Activated B cell treated with CpG ODN at 0.5 μM for 24 hours (primary cell): ENCODE results near the gene DFFB. TPM values are rescaled to one million over a fixed set of nuclear protein-coding genes. Genes with fewer than 3 reads are reported as not detected.

Source experiments
- ATAC-seq: fragments of 200-7000 bp; cut with Tn5 transposase; one replicate; pipeline ENCODE4 v1.10.0; 2021; ENCODE audit warnings: low read depth, mild to moderate bottlenecking, moderate library complexity
- CTCF ChIA-PET: fragments of 350-600 bp; sonication (Branson Sonifier 250); formaldehyde crosslinking; loops from one replicate; lab custom pipeline; 2021; ENCODE audit warnings: antibody characterized with exemption; lab: Charles Lee
- POLR2A ChIA-PET: fragments of 350-600 bp; sonication (Branson Sonifier 250); formaldehyde crosslinking; loops from one replicate; lab custom pipeline; 2021; ENCODE audit warnings: antibody characterized with exemption; lab: Charles Lee
- DNase-seq: peaks from one replicate; pipeline ENCODE4 v3.0.0; 2022
- H3K27ac Mint-ChIP-seq: one replicate; pipeline ENCODE4 v1.8.0; 2020; ENCODE audit warnings: mixed read lengths
- H3K27me3 Mint-ChIP-seq: one replicate; pipeline ENCODE4 v1.8.0; 2021; ENCODE audit warnings: mixed read lengths
- H3K36me3 Mint-ChIP-seq: one replicate; pipeline ENCODE4 v1.8.0; 2021; ENCODE audit warnings: low read depth, mixed read lengths
- H3K4me1 Mint-ChIP-seq: one replicate; pipeline ENCODE4 v1.8.0; 2021; ENCODE audit warnings: mixed read lengths
- H3K4me3 Mint-ChIP-seq: one replicate; pipeline ENCODE4 v1.8.0; 2020; ENCODE audit warnings: mild to moderate bottlenecking, mixed read lengths
- H3K9me3 Mint-ChIP-seq: one replicate; pipeline ENCODE4 v1.8.0; 2020; ENCODE audit warnings: mixed read lengths
- intact Hi-C: fragments of 100-400 bp; cut with micrococcal nuclease; formaldehyde crosslinking; loops from one replicate; pipeline ENCODE4 v1.15.1; 2024
- total RNA-seq: library from RNA; stranded (reverse); gene quantifications from 2 replicates; pipeline ENCODE4 v1.2.3, GENCODE V29; 2022
- TF ChIP-seq, protein P1 (sequence below): fragments of 200-600 bp; IDR thresholded peaks from one replicate; pipeline ENCODE4 v1.8.0; 2022; ENCODE audit warnings: antibody characterized with exemption, mild to moderate bottlenecking

Gene DFFB
- total RNA-seq, 1 donor from 2014 or later = 10.5 TPM

DNA sequence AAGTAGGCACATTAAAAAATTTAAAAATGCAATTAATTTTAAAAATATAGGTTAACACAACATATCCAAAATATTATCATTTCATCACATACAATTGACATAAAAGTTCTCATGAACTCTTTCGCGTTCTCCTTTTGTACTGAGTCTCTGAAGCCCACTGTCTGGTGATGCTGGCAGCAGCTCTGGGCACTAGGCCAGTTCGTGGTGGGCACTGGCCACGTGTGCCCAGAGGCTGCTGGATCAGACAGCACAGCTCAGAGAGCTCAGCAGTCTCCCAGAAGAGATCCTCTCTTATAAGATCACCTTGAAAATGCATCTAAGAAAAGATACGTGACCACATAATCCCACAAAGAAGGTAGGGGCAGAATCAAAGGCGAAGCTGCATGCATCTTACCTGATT, 10.2 kb upstream of the DFFB start:
- DNase-seq = no peak
- peaks cover 20% of the 10 kb centered on the region for H3K4me1 Mint-ChIP-seq
- H3K27me3 Mint-ChIP-seq = no peaks in the 10 kb centered on the region
- CTCF ChIA-PET = no interaction called here
- no peak for ATAC-seq
- peaks cover 72% of the 10 kb centered on the region for H3K36me3 Mint-ChIP-seq
- H3K9me3 Mint-ChIP-seq = no peaks in the 10 kb centered on the region
- intact Hi-C loops = no loop called here
- H3K27ac Mint-ChIP-seq = no peak overlapping the region
- TF ChIP-seq, protein P1, sequence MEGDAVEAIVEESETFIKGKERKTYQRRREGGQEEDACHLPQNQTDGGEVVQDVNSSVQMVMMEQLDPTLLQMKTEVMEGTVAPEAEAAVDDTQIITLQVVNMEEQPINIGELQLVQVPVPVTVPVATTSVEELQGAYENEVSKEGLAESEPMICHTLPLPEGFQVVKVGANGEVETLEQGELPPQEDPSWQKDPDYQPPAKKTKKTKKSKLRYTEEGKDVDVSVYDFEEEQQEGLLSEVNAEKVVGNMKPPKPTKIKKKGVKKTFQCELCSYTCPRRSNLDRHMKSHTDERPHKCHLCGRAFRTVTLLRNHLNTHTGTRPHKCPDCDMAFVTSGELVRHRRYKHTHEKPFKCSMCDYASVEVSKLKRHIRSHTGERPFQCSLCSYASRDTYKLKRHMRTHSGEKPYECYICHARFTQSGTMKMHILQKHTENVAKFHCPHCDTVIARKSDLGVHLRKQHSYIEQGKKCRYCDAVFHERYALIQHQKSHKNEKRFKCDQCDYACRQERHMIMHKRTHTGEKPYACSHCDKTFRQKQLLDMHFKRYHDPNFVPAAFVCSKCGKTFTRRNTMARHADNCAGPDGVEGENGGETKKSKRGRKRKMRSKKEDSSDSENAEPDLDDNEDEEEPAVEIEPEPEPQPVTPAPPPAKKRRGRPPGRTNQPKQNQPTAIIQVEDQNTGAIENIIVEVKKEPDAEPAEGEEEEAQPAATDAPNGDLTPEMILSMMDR = no peak
- H3K4me3 Mint-ChIP-seq = no peak overlapping the region
- POLR2A ChIA-PET = no interaction called here

DNA sequence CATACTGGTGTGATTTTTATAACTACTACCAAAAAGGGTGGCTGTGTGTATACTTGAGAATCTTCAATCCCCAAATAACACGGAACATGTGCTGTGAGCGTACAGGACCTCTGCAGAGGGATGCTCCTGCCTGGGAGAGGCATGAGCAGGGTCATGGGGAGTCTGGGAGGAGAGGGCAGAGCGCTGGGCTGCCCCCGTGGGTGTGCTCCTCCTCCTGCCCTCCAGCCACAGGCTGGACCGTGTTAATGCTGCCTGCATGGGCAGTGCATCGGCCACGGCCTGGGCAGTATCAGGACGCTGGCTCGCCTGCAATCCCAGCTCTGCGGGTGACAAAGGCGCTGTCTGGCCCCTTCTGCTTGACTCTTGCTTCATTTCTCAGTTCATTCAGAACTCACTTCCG, 6.4 kb upstream of the DFFB start:
- no peak for DNase-seq
- ATAC-seq = no peak
- H3K4me3 Mint-ChIP-seq = no peak overlapping the region
- H3K9me3 Mint-ChIP-seq = no peaks in the 10 kb centered on the region
- peaks cover 7% of the 10 kb centered on the region for H3K4me1 Mint-ChIP-seq
- intact Hi-C loops = no loop called here
- ChIA-PET CTCF (no interaction called here), POLR2A (no interaction called here)
- H3K36me3 Mint-ChIP-seq = peaks cover 52% of the 10 kb centered on the region
- no peaks in the 10 kb centered on the region for H3K27me3 Mint-ChIP-seq
- no peak overlapping the region for H3K27ac Mint-ChIP-seq
- TF ChIP-seq, protein P1 = no peak

DNA sequence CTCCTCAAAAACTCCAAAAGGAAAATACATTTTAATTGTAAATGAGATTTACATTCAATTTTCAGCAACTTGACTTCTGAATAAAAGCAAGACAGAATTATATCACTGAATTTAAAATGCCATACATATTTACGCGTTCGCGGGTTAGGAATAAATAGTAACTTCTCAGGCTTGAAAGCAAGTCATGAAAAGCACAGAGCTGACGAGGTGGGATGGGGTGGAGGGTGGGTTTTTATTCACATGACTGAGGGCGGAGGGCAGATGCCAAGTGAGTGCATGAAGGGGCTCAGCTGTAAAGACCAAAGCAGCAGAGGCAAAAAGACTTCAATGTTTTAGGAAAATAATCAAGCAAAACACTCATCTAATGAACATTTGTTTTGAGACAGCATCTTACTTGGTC, 6.0 kb upstream of the DFFB start:
- H3K4me1 Mint-ChIP-seq = peaks cover 11% of the 10 kb centered on the region
- DNase-seq (no peak), ATAC-seq (no peak)
- intact Hi-C loops = no loop called here
- TF ChIP-seq, protein P1 = no peak
- ChIA-PET POLR2A (no interaction called here), CTCF (no interaction called here)
- no peaks in the 10 kb centered on the region for H3K9me3 Mint-ChIP-seq
- H3K36me3 Mint-ChIP-seq = peaks cover 52% of the 10 kb centered on the region
- H3K27me3 Mint-ChIP-seq = no peaks in the 10 kb centered on the region
- no peak overlapping the region for H3K4me3 Mint-ChIP-seq
- no peak overlapping the region for H3K27ac Mint-ChIP-seq

DNA sequence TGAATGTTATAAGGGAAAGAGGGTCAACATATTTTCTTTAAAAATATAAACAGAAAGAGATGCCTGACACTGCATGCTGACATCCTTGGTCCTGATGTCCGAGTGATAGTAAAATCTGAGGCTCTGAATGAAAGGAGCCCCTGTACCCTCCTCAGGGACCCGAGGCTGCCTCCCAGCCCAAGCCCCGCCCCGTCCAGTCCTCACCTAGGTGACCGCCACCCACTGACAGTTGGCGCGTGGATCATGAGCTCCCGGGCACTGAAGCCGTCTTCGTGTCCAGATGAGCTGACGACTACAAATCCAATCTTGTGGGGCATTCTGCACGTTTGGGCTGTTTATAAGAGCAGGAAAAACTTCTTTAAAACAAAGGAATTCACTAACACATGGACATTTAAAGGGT, 5.2 kb upstream of the DFFB start:
- Mint-ChIP-seq H3K27me3 (no peaks in the 10 kb centered on the region), H3K36me3 (peaks cover 47% of the 10 kb centered on the region)

DNA sequence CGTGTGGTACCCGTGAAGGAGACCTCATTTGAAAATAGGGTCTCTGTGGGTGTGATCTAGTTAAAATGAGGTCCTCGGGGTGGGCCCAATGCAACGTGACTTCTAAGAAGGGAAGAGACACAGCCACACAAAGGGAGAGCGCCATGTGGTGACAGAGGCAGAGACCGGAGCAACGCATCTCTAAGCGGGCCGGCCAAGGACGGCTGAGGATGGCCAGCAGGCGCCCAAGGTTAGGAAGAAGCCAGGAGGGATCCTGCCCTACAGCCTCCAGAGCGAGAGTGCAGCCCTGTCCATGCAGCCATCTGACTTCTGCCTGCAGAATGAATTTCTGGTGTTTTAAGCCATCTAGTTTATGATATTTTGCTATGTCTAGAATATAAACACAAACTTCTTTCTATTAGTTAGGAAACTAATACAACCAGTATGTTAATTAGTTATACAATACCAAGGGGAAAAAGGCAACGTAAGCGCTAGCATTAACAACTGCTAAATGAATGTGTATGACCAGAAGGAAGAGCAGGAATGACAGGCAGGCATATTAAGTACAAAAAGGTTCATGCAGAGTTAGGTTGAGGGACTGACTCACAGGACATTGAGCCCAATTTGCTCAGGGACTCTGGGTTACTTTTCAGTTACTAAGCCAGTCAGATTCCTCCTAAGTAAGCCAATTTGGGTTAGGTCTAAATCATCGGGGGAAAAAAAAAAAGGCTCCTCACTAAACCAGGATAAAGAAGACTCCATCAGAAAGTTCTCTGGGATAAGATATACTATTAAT, 4.4 kb upstream of the DFFB start:
- intact Hi-C loops = no loop called here
- Mint-ChIP-seq H3K4me1 (peaks cover 17% of the 10 kb centered on the region), H3K36me3 (peaks cover 40% of the 10 kb centered on the region), H3K9me3 (no peaks in the 10 kb centered on the region), H3K27me3 (no peaks in the 10 kb centered on the region), H3K27ac (no peak overlapping the region), H3K4me3 (no peak overlapping the region)
- DNase-seq (no peak), ATAC-seq (no peak)
- TF ChIP-seq, protein P1 = no peak
- CTCF ChIA-PET = no interaction called here
- POLR2A ChIA-PET = no interaction called here

More for the DNA sequence above, 5.2 kb upstream of the DFFB start:
- H3K4me3 Mint-ChIP-seq = no peak overlapping the region
- ATAC-seq (no peak), DNase-seq (no peak)
- POLR2A ChIA-PET = no interaction called here
- CTCF ChIA-PET = no interaction called here
- H3K4me1 Mint-ChIP-seq = peaks cover 12% of the 10 kb centered on the region
- intact Hi-C loops = no loop called here
- TF ChIP-seq, protein P1 = no peak
- no peaks in the 10 kb centered on the region for H3K9me3 Mint-ChIP-seq
- no peak overlapping the region for H3K27ac Mint-ChIP-seq
